HepG2 (cell line): ENCODE measurements around the gene PDE2A. TPM values are rescaled to one million over a fixed set of nuclear protein-coding genes. Genes with fewer than 3 reads are reported as not detected.

ENCODE experiments used
- ATAC-seq: fragments of 200-7000 bp; cut with Tn5 transposase; 3 replicates; pipeline ENCODE4 v1.9.1; 2020; ENCODE audit warnings: mild to moderate bottlenecking, moderate library complexity
- BruUV-seq: library from RNA; stranded (reverse); fragments of 400-500 nt; replicated peaks from 2 replicates; lab custom pipeline; 2021; lab: Mats Ljungman, UMichigan
- CTCF ChIA-PET: fragments of 300-600 bp; formaldehyde crosslinking; extraction: SDS; loops from one replicate; lab custom pipeline; 2021; ENCODE audit warnings: low total read pairs, inconsistent platforms, low intra/inter-chr PET ratio; lab: Yijun Ruan, JAX
- POLR2A ChIA-PET: fragments of 350-600 bp; sonication (Branson Sonifier 250); formaldehyde crosslinking; loops from one replicate; lab custom pipeline; 2020; ENCODE audit warnings: antibody characterized with exemption, inconsistent platforms; lab: Yijun Ruan, JAX
- DNase-seq: peaks from one replicate; pipeline ENCODE4 v3.0.0-alpha.2; 2015; ENCODE audit warnings: low spot score
- FAIRE-seq: peaks from 3 replicates; lab custom pipeline; 2011; peaks lifted over from hg19 to GRCh38; lab: Jason Lieb, UNC
- H2AFZ ChIP-seq: one replicate; pipeline ENCODE4 v1.6.1; 2011; ENCODE audit warnings: low read length, inconsistent platforms
- H3K27ac ChIP-seq: fragments of 300-600 bp; 3 replicates; pipeline ENCODE4 v1.8.0; 2011; ENCODE audit warnings: mixed run types, mild to moderate bottlenecking, mixed read lengths, low read length, inconsistent platforms; ENCODE audit not compliant: insufficient read depth; ENCODE audit errors: extremely low read length
- H3K27me3 ChIP-seq, 2 experiments: fragments of 200-600 bp in 1 of 2; 2 replicates in 1 of 2; 3 replicates in 1 of 2; pipeline versions ENCODE4 v1.6.0 to v1.8.0; 2011; ENCODE audit warnings: low read length in 2 of 2, mild to moderate bottlenecking in 2 of 2, moderate library complexity in 2 of 2, inconsistent platforms in 1 of 2; ENCODE audit not compliant: insufficient read depth in 2 of 2, control insufficient read depth in 1 of 2
- H3K36me3 ChIP-seq, 2 experiments: fragments of 200-600 bp in 1 of 2; replicated peaks in 1 of 2; 2 replicates in 1 of 2; 3 replicates in 1 of 2; pipeline versions ENCODE4 v1.5.1 to v1.8.0; 2011; ENCODE audit warnings: low read length in 2 of 2, inconsistent platforms in 1 of 2; ENCODE audit not compliant: insufficient read depth in 2 of 2, control insufficient read depth in 1 of 2
- H3K4me1 ChIP-seq: 2 replicates; pipeline ENCODE4 v1.5.1; 2012; ENCODE audit warnings: low read length, inconsistent platforms; ENCODE audit not compliant: insufficient read depth
- H3K4me2 ChIP-seq: 2 replicates; pipeline ENCODE4 v1.6.0; 2011; ENCODE audit warnings: low read depth, low read length, inconsistent platforms
- H3K4me3 ChIP-seq, 3 experiments: fragments of 200-600 bp in 1 of 3; sonication (generic), shearing (Covaris generic) in 1 of 3; replicated peaks in 1 of 3; 2 replicates each; pipeline ENCODE4 v1.5.1; 2011 to 2016; ENCODE audit warnings: low read length in 3 of 3, inconsistent platforms in 2 of 3, low read depth in 2 of 3, mild to moderate bottlenecking in 2 of 3, control low read depth in 1 of 3, mixed read lengths in 1 of 3; ENCODE audit not compliant: insufficient read depth in 1 of 3
- H3K79me2 ChIP-seq: one replicate; pipeline ENCODE4 v1.6.1; 2011; ENCODE audit warnings: low read length, inconsistent platforms; ENCODE audit not compliant: insufficient read depth
- H3K9ac ChIP-seq: 2 replicates; pipeline ENCODE4 v1.6.0; 2011; ENCODE audit warnings: mild to moderate bottlenecking, low read depth, low read length, inconsistent platforms; ENCODE audit not compliant: insufficient read depth
- H3K9me3 ChIP-seq: 2 replicates; pipeline ENCODE4 v1.5.1; 2012; ENCODE audit warnings: mild to moderate bottlenecking, low read length
- H4K20me1 ChIP-seq: 2 replicates; pipeline ENCODE4 v1.6.0; 2011; ENCODE audit warnings: inconsistent platforms, mild to moderate bottlenecking, low read length, moderate library complexity; ENCODE audit not compliant: insufficient read depth
- CBFB ChIP-seq: sonication (generic); formaldehyde crosslinking; IDR thresholded peaks from 2 replicates; pipeline ENCODE4 v1.4.0; 2020; ENCODE audit warnings: missing genetic modification reagents
- CTCF ChIP-seq: sonication (generic); formaldehyde crosslinking; IDR thresholded peaks from 2 replicates; pipeline ENCODE4 v1.5.0; 2020; ENCODE audit warnings: mild to moderate bottlenecking, missing genetic modification reagents, moderate library complexity
- DNMT3B ChIP-seq: conservative IDR thresholded peaks from 2 replicates; pipeline ENCODE4 v1.6.1; 2016; ENCODE audit warnings: missing biosample characterization, control low read depth
- HOMEZ ChIP-seq: IDR thresholded peaks from 2 replicates; pipeline ENCODE4 v1.6.1; 2016; ENCODE audit warnings: low read depth
- HOXA9 ChIP-seq: sonication (generic); formaldehyde crosslinking; IDR thresholded peaks from 2 replicates; pipeline ENCODE4 v1.8.1; 2022; ENCODE audit warnings: missing genetic modification reagents, mild to moderate bottlenecking, moderate library complexity, borderline replicate concordance
- KMT2A ChIP-seq: sonication (generic); formaldehyde crosslinking; IDR thresholded peaks from 2 replicates; pipeline ENCODE4 v1.4.0; 2020; ENCODE audit warnings: missing genetic modification reagents
- MAX ChIP-seq: IDR thresholded peaks from 2 replicates; pipeline ENCODE4 v1.6.1; 2012; ENCODE audit warnings: inconsistent platforms
- MEIS1 ChIP-seq: sonication (generic); formaldehyde crosslinking; IDR thresholded peaks from 2 replicates; pipeline ENCODE4 v1.9.0; 2021; ENCODE audit warnings: mild to moderate bottlenecking, missing genetic modification reagents, moderate library complexity, borderline replicate concordance
- NFKB2 ChIP-seq: sonication (generic); formaldehyde crosslinking; IDR thresholded peaks from 2 replicates; pipeline ENCODE4 v1.4.0; 2020; ENCODE audit warnings: missing genetic modification reagents, borderline replicate concordance
- PPARG ChIP-seq: conservative IDR thresholded peaks from 2 replicates; pipeline ENCODE4 v1.6.1; 2016; ENCODE audit warnings: missing biosample characterization, missing genetic modification reagents
- SIN3B ChIP-seq: fragments of 150-350 bp; IDR thresholded peaks from 2 replicates; pipeline ENCODE4 v1.6.1; 2014; ENCODE audit warnings: low read length
- ZNF275 ChIP-seq: sonication (generic); formaldehyde crosslinking; IDR thresholded peaks from 2 replicates; pipeline ENCODE4 v1.8.0; 2022; ENCODE audit warnings: missing genetic modification reagents, mild to moderate bottlenecking, inconsistent platforms, borderline replicate concordance
- ZNF569 ChIP-seq: sonication (generic); formaldehyde crosslinking; IDR thresholded peaks from 2 replicates; pipeline ENCODE4 v1.5.0; 2020; ENCODE audit warnings: mild to moderate bottlenecking, missing genetic modification reagents, moderate library complexity, borderline replicate concordance
- ZNF691 ChIP-seq: sonication (generic); formaldehyde crosslinking; IDR thresholded peaks from 2 replicates; pipeline ENCODE4 v1.4.0; 2020; ENCODE audit warnings: missing genetic modification reagents, low read depth, mild to moderate bottlenecking, borderline replicate concordance
- ZNF737 ChIP-seq: sonication (generic); formaldehyde crosslinking; IDR thresholded peaks from 2 replicates; pipeline ENCODE4 v1.5.0; 2020; ENCODE audit warnings: missing genetic modification reagents, mild to moderate bottlenecking, borderline replicate concordance
- ZNF790 ChIP-seq: sonication (generic); formaldehyde crosslinking; IDR thresholded peaks from 2 replicates; pipeline ENCODE4 v1.8.0; 2022; ENCODE audit warnings: missing genetic modification reagents, mild to moderate bottlenecking, borderline replicate concordance
- ZSCAN12 ChIP-seq: sonication (generic); formaldehyde crosslinking; IDR thresholded peaks from 2 replicates; pipeline ENCODE4 v1.9.0; 2021; ENCODE audit warnings: mild to moderate bottlenecking, missing genetic modification reagents
- WGBS: methylation state at CpG from one replicate; pipeline ENCODE4 v1.1.6; 2017; ENCODE audit warnings: low lambda C conversion rate; 5-methylcytosine and 5-hydroxymethylcytosine counted together
- in situ Hi-C: cut with HindIII; loops from 2 replicates; pipeline ENCODE4 v1.10.0; 2017; ENCODE audit warnings: low pct_unique_long_range_greater_than_20kb; ENCODE audit not compliant: extremely low pct_ligation_motif_present
- intact Hi-C: fragments of 100-400 bp; cut with micrococcal nuclease; formaldehyde crosslinking; loops from one replicate; pipeline ENCODE4 v1.10.0; 2022; ENCODE audit not compliant: unreplicated experiment
- polyA plus RNA-seq, 8 experiments: library from polyadenylated mRNA; depleted of rRNA in 3 of 8; stranded (reverse) in 7 of 8; unstranded in 1 of 8; fragments of >200 nt; fragmentation: Illumina TruSeq in 4 of 8; extraction: Trizol in 4 of 8; gene quantifications; 2 replicates each; pipeline versions ENCODE4 v1.2.1 to v1.2.3, GENCODE V29; 2011 to 2016; ENCODE audit warnings: low read depth in 4 of 8, missing spikeins in 1 of 8, mixed read lengths in 1 of 8; ENCODE audit not compliant: insufficient read depth in 1 of 8
- total RNA-seq, 5 experiments: library from RNA; depleted of rRNA; stranded (reverse); fragments of >200 nt; fragmentation: Illumina TruSeq; extraction: Trizol; gene quantifications; 2 replicates each; pipeline ENCODE4 v1.2.3, GENCODE V29; 2016; ENCODE audit warnings: low read depth in 1 of 5

PDE2A gene
- total and polyA plus RNA-seq, 2 of the 13 experiments (the other 11 are each of a cell fraction or from before 2014, with no cell fraction given): 3.1 TPM; not detected in 1

- TF ChIP-seq ZNF275 (CRISPR knock-in tag) (no peak), MEIS1 (no peak), ZNF569 (CRISPR knock-in tag) (no peak), KMT2A (CRISPR knock-in tag) (no peak), ZSCAN12 (CRISPR knock-in tag) (no peak), HOMEZ (CRISPR knock-in tag) (no peak), PPARG (CRISPR knock-in tag) (no peak), NFKB2 (CRISPR knock-in tag) (no peak)
Measured at GRCh38 chr11:72597721-72598120, 76.5 kb downstream of the PDE2A start (continued).

GRCh38 chr11:72595292-72595684 is 78.9 kb downstream of the PDE2A start:
- Histone ChIP-seq H3K4me3 (no peak overlapping the region), H3K9ac (no peak overlapping the region), H4K20me1 (peaks cover 8% of the 10 kb centered on the region; the same call in 1 of the 2 replicates), H3K9me3 (no peaks in the 10 kb centered on the region), H3K36me3 (no peaks in the 10 kb centered on the region), H3K79me2 (no peaks in the 10 kb centered on the region), H2AFZ (no peak overlapping the region), H3K27ac (no peak overlapping the region), H3K27me3 (peaks cover 17 to 89% of the 10 kb centered on the region in 2 experiments), H3K4me2 (no peak overlapping the region), H3K4me1 (no peaks in the 10 kb centered on the region)
- DNase-seq (no peak), FAIRE-seq (no peak), ATAC-seq (no peak)
- 0% methylated on average over 3 of the region's 9 CpGs for WGBS
- POLR2A ChIA-PET: no interaction called here
- intact Hi-C loops (no loop called here), in situ Hi-C loops (loop anchor here (5.0 kb wide), 1 partner anchor 47 kb away; no protein-coding TSS in a partner anchor)
- no TSS peak for BruUV-seq
- CTCF ChIA-PET: no interaction called here
- TF ChIP-seq ZNF737: no peak
- TF ChIP-seq CBFB (CRISPR knock-in tag): no peak
- no peak for TF ChIP-seq MAX
- TF ChIP-seq CTCF: no peak
- TF ChIP-seq DNMT3B (CRISPR knock-in tag): no peak
- TF ChIP-seq HOXA9: no peak
- TF ChIP-seq ZNF691: no peak
- no peak for TF ChIP-seq SIN3B
- no peak for TF ChIP-seq ZNF790 (CRISPR knock-in tag)
